ENCODE data around the gene ACVR2A. TPM values are rescaled to one million over a fixed set of nuclear protein-coding genes. Genes with fewer than 3 reads are reported as not detected.

Gene ACVR2A
- total RNA-seq, 4 donors from 2014 or later = 17.4 to 42.4 (median 28.0) TPM

GRCh38 chr2:147845411-147845971 lies 662 bp downstream of the ACVR2A start:
- 2% methylated on average over 14 of the region's 14 CpGs for WGBS
- Histone ChIP-seq H3K27ac (replicated peaks in 1 of 4) (peak overlapping the region; percentile 94 to 99 (median 98)), H3K36me3 (no peaks in the 10 kb centered on the region), H3K27me3 (no peaks in the 10 kb centered on the region), H3K9me3 (no peaks in the 10 kb centered on the region), H3K4me3 (peak overlapping the region; percentile 81 to 90 (median 82)), H3K4me1 (peaks cover 19 to 49% (median 45%) of the 10 kb centered on the region in 4 donors)
- no peak for DNase-seq (ENCODE audit: extremely low spot score)
- TF ChIP-seq POLR2A (IDR thresholded peaks at IDR 0.05; ENCODE audit: low read depth) (no peak), CTCF (IDR thresholded peaks at IDR 0.05) (no peak), POLR2AphosphoS5 (IDR thresholded peaks at IDR 0.05) (no peak), EP300 (IDR thresholded peaks at IDR 0.05) (no peak)
- intact Hi-C loops (cut with DNase I) = loop anchor here (5.0 kb wide), 1 partner anchor 62 kb away; no protein-coding TSS in a partner anchor

GRCh38 chr2:147846412-147847081 lies 1.7 kb downstream of the ACVR2A start:
- Histone ChIP-seq H3K27ac (replicated peaks in 1 of 4) (peak overlapping the region in 3 of 4 donors; percentile 97 to 99 (median 98)), H3K4me3 (peak overlapping the region; percentile 81 to 90 (median 82)), H3K36me3 (no peaks in the 10 kb centered on the region), H3K27me3 (no peaks in the 10 kb centered on the region), H3K9me3 (no peaks in the 10 kb centered on the region), H3K4me1 (peaks cover 22 to 60% (median 54%) of the 10 kb centered on the region in 4 donors)
- WGBS = 21% methylated on average over 5 of the region's 5 CpGs
- TF ChIP-seq POLR2A (IDR thresholded peaks at IDR 0.05; ENCODE audit: low read depth) (no peak), POLR2AphosphoS5 (IDR thresholded peaks at IDR 0.05) (no peak), EP300 (IDR thresholded peaks at IDR 0.05) (no peak), CTCF (IDR thresholded peaks at IDR 0.05) (no peak)
- intact Hi-C loops (cut with DNase I) = loop anchor here (5.0 kb wide), 1 partner anchor 61 kb away; no protein-coding TSS in a partner anchor
- DNase-seq (ENCODE audit: extremely low spot score) = no peak

GRCh38 chr2:147847746-147848391 lies 3.0 kb downstream of the ACVR2A start:
- Histone ChIP-seq H3K27ac (replicated peaks in 1 of 4) (no peak overlapping the region), H3K4me3 (no peak overlapping the region), H3K27me3 (no peaks in the 10 kb centered on the region), H3K4me1 (peaks cover 17 to 65% (median 56%) of the 10 kb centered on the region in 4 donors), H3K36me3 (no peaks in the 10 kb centered on the region), H3K9me3 (no peaks in the 10 kb centered on the region)
- DNase-seq (ENCODE audit: extremely low spot score) = no peak
- intact Hi-C loops (cut with DNase I) = loop anchor here (5.0 kb wide), 1 partner anchor 59 kb away; no protein-coding TSS in a partner anchor
- no peak for TF ChIP-seq POLR2A (IDR thresholded peaks at IDR 0.05; ENCODE audit: low read depth)
- no peak for TF ChIP-seq EP300 (IDR thresholded peaks at IDR 0.05)
- TF ChIP-seq CTCF (IDR thresholded peaks at IDR 0.05) = no peak
- no peak for TF ChIP-seq POLR2AphosphoS5 (IDR thresholded peaks at IDR 0.05)

GRCh38 chr2:147850838-147851237 lies 6.0 kb downstream of the ACVR2A start:
- Histone ChIP-seq H3K9me3 (no peaks in the 10 kb centered on the region), H3K27me3 (no peaks in the 10 kb centered on the region), H3K27ac (replicated peaks in 1 of 4) (no peak overlapping the region), H3K36me3 (no peaks in the 10 kb centered on the region), H3K4me1 (peaks cover 22 to 76% (median 69%) of the 10 kb centered on the region in 4 donors), H3K4me3 (no peak overlapping the region)
- intact Hi-C loops (cut with DNase I) = no loop called here
- TF ChIP-seq POLR2AphosphoS5 (IDR thresholded peaks at IDR 0.05) (no peak), CTCF (IDR thresholded peaks at IDR 0.05) (no peak), EP300 (IDR thresholded peaks at IDR 0.05) (no peak), POLR2A (IDR thresholded peaks at IDR 0.05; ENCODE audit: low read depth) (no peak)
- no peak for DNase-seq (ENCODE audit: extremely low spot score)
- 87% methylated on average over 1 of the region's 1 CpG for WGBS
